Measurements from ENCODE around the gene CUBN.

GRCh38 chr10:16960551-16960950, 169.1 kb downstream of the CUBN start:
- no peak for TF ChIP-seq CTCF (IDR thresholded peaks at IDR 0.05)
- TF ChIP-seq POLR2A (IDR thresholded peaks at IDR 0.05), result no peak

Measured in tibial nerve (tissue), 3 donors.